Lower lobe of right lung (tissue), 2 donors: Measurements from ENCODE around the gene AFF4. TPM values are rescaled to one million over a fixed set of nuclear protein-coding genes. Genes with fewer than 3 reads are reported as not detected.
"Not testable (repeated sequence)": the region's sequence is repeated elsewhere in the genome, so short reads cannot be mapped to it uniquely, and the experiment has no call there.

ENCODE experiments used
- ATAC-seq, 2 donors: fragments of 200-7000 bp; cut with Tn5 transposase; one replicate each; pipeline ENCODE4 v1.9.1; 2020 to 2022; ENCODE audit warnings: mild to moderate bottlenecking in 2 of 2, moderate library complexity in 2 of 2
- DNase-seq: peaks from one replicate; pipeline ENCODE4 v3.0.0-alpha.2; 2020
- H3K27ac ChIP-seq: fragments of 200-600 bp; one replicate; pipeline ENCODE4 v1.8.0; 2022
- H3K27me3 ChIP-seq: fragments of 200-600 bp; one replicate; pipeline ENCODE4 v1.8.0; 2022; ENCODE audit warnings: low read depth
- H3K36me3 ChIP-seq: fragments of 200-600 bp; one replicate; pipeline ENCODE4 v1.8.0; 2022; ENCODE audit warnings: mild to moderate bottlenecking
- H3K4me1 ChIP-seq: fragments of 200-600 bp; one replicate; pipeline ENCODE4 v1.8.0; 2022
- H3K4me3 ChIP-seq: fragments of 200-600 bp; one replicate; pipeline ENCODE4 v1.8.0; 2022; ENCODE audit warnings: mild to moderate bottlenecking
- H3K9me3 ChIP-seq: fragments of 200-600 bp; one replicate; pipeline ENCODE4 v1.8.0; 2022
- intact Hi-C: fragments of 100-400 bp; cut with DNase I; formaldehyde crosslinking; loops from one replicate; pipeline ENCODE4 v1.11.0; 2022
- total RNA-seq: library from RNA; stranded (reverse); fragmentation: NEBNext Ultra II Directional; extraction: Animal tissue kit (Norgen Biotek cat#: 25700); gene quantifications from one replicate; pipeline ENCODE4 v1.2.1, GENCODE V29; 2021
- TF ChIP-seq, protein P1 (sequence below): fragments of 200-600 bp; IDR thresholded peaks from one replicate; pipeline ENCODE4 v1.8.0; 2022; ENCODE audit warnings: antibody characterized with exemption, mild to moderate bottlenecking
- donor health status: DM: no; HTN: yes; CAD: no; lungs with severe emphysema.

AFF4 gene
- total RNA-seq, 1 donor from 2014 or later = 68.6 TPM

- Histone ChIP-seq H3K27ac (no peak overlapping the region), H3K4me3 (no peak overlapping the region), H3K4me1 (no peaks in the 10 kb centered on the region), H3K27me3 (no peaks in the 10 kb centered on the region), H3K9me3 (no peaks in the 10 kb centered on the region), H3K36me3 (peaks cover 18% of the 10 kb centered on the region)
- TF ChIP-seq, protein P1, sequence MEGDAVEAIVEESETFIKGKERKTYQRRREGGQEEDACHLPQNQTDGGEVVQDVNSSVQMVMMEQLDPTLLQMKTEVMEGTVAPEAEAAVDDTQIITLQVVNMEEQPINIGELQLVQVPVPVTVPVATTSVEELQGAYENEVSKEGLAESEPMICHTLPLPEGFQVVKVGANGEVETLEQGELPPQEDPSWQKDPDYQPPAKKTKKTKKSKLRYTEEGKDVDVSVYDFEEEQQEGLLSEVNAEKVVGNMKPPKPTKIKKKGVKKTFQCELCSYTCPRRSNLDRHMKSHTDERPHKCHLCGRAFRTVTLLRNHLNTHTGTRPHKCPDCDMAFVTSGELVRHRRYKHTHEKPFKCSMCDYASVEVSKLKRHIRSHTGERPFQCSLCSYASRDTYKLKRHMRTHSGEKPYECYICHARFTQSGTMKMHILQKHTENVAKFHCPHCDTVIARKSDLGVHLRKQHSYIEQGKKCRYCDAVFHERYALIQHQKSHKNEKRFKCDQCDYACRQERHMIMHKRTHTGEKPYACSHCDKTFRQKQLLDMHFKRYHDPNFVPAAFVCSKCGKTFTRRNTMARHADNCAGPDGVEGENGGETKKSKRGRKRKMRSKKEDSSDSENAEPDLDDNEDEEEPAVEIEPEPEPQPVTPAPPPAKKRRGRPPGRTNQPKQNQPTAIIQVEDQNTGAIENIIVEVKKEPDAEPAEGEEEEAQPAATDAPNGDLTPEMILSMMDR = no peak
- intact Hi-C loops = no loop called here
- no peak for ATAC-seq
- DNase-seq = no peak
Measured at GRCh38 chr5:132996307-132996706, 32.9 kb upstream of the AFF4 start.

- H3K9me3 ChIP-seq = no peaks in the 10 kb centered on the region
- H3K36me3 ChIP-seq = no peaks in the 10 kb centered on the region
- no peak overlapping the region for H3K27ac ChIP-seq
- no peaks in the 10 kb centered on the region for H3K4me1 ChIP-seq
- no peak overlapping the region for H3K4me3 ChIP-seq
- intact Hi-C loops = no loop called here
- ATAC-seq (no peak), DNase-seq (no peak)
- TF ChIP-seq, protein P1 = no peak
- no peaks in the 10 kb centered on the region for H3K27me3 ChIP-seq
Measured at GRCh38 chr5:132987531-132988408, 24.3 kb upstream of the AFF4 start.

DNA sequence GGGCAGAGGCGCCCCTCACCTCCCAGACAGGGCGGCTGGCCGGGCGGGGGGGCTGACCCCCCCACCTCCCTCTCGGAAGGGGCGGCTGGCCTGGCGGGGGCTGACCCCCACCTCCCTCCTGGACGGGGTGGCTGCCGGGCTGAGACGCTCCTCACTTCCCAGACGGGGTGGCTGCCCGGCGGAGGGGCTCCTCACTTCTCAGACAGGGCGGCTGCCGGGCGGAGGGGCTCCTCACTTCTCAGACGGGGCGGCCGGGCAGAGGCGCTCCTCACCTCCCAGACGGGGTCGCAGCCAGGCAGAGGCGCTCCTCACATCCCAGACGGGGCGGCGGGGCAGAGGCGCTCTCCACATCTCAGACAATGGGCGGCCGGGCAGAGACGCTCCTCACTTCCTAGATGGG lies 19.5 kb upstream of the AFF4 start:
- H3K4me1 ChIP-seq, H3K36me3 ChIP-seq, H3K4me3 ChIP-seq, H3K27ac ChIP-seq, H3K9me3 ChIP-seq, DNase-seq, H3K27me3 ChIP-seq, intact Hi-C loops, ATAC-seq: not testable (repeated sequence)

DNA sequence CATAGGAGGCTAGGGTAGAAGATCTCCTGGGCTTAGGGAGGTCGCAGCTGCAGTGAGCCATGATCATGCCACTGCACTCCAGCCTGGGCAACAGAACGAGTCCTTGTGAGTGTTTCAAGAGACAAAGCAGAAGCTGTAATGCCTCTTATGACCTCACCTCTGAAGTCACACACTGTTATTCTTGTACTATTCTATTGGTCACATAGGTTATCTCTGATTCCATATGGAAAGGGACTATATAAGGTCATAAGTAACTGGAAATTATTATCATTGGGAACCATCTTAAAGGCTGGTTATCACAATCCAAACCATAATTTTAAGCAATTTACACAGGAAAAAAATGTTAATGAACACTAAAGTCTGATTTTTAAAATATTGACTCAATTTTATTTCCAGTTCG lies 17.9 kb upstream of the AFF4 start:
- TF ChIP-seq, protein P1 = no peak
- no peaks in the 10 kb centered on the region for H3K4me1 ChIP-seq
- H3K27me3 ChIP-seq = no peaks in the 10 kb centered on the region
- ATAC-seq = no peak
- intact Hi-C loops = no loop called here
- no peaks in the 10 kb centered on the region for H3K9me3 ChIP-seq
- H3K27ac ChIP-seq = no peak overlapping the region
- no peaks in the 10 kb centered on the region for H3K36me3 ChIP-seq
- no peak for DNase-seq
- H3K4me3 ChIP-seq = no peak overlapping the region

- DNase-seq = no peak
- ATAC-seq = no peak
Measured at GRCh38 chr5:132979976-132980375, 16.5 kb upstream of the AFF4 start.

More at GRCh38 chr5:132979976-132980375, 16.5 kb upstream of the AFF4 start:
- no peak overlapping the region for H3K27ac ChIP-seq
- no peaks in the 10 kb centered on the region for H3K27me3 ChIP-seq
- no peaks in the 10 kb centered on the region for H3K4me1 ChIP-seq
- TF ChIP-seq, protein P1 = no peak
- H3K9me3 ChIP-seq = no peaks in the 10 kb centered on the region
- no peak overlapping the region for H3K4me3 ChIP-seq
- intact Hi-C loops = no loop called here
- H3K36me3 ChIP-seq = no peaks in the 10 kb centered on the region
